HG02981 (cell line): ENCODE data around the gene SLC35G2.
"Not testable (repeated sequence)": the region's sequence is repeated elsewhere in the genome, so short reads cannot be mapped to it uniquely, and the experiment has no call there.

Experiments used
- ATAC-seq: cut with Tn5 transposase; IDR thresholded peaks from one replicate; pipeline ENCODE4 v1.9.1; 2021; ENCODE audit warnings: mild to moderate bottlenecking, moderate library complexity; ENCODE audit not compliant: unreplicated experiment

Gene SLC35G2

GRCh38 chr3:136835089-136835812, 16.3 kb downstream of the SLC35G2 start:
- ATAC-seq = no peak

- ATAC-seq = no peak
Measured at GRCh38 chr3:136835813-136836510, 17.0 kb downstream of the SLC35G2 start.

- no peak for ATAC-seq
Measured at GRCh38 chr3:136836511-136837156, 17.7 kb downstream of the SLC35G2 start.

GRCh38 chr3:136838641-136839555, 20.0 kb downstream of the SLC35G2 start:
- no peak for ATAC-seq

GRCh38 chr3:136839556-136839931, 20.6 kb downstream of the SLC35G2 start:
- no peak for ATAC-seq

GRCh38 chr3:136840252-136840651, 21.3 kb downstream of the SLC35G2 start:
- ATAC-seq = no peak

GRCh38 chr3:136842294-136842693, 23.4 kb downstream of the SLC35G2 start:
- ATAC-seq = no peak

- no peak for ATAC-seq
Measured at GRCh38 chr3:136844724-136845123, 25.8 kb downstream of the SLC35G2 start.

- no peak for ATAC-seq
Measured at GRCh38 chr3:136852180-136852579, 33.3 kb downstream of the SLC35G2 start.

GRCh38 chr3:136856665-136857064, 37.7 kb downstream of the SLC35G2 start:
- no peak for ATAC-seq

- ATAC-seq = no peak
Measured at GRCh38 chr3:136858381-136858780, 39.5 kb downstream of the SLC35G2 start.

GRCh38 chr3:136860541-136860940, 41.6 kb downstream of the SLC35G2 start:
- ATAC-seq = no peak

GRCh38 chr3:136861890-136862616, 43.1 kb downstream of the SLC35G2 start, which contains the start of gene NCK1:
NCK1 (plus strand) TSS chr3:136862208; CDS start chr3:136928002, 65,794 bp downstream.
- ATAC-seq = peak; percentile 96

GRCh38 chr3:136862617-136863322, 43.8 kb downstream of the SLC35G2 start:
- ATAC-seq = peak; percentile 14

GRCh38 chr3:136869282-136869681, 50.4 kb downstream of the SLC35G2 start:
- ATAC-seq = no peak

- ATAC-seq = not testable (repeated sequence)
Measured at GRCh38 chr3:136872258-136872657, 53.3 kb downstream of the SLC35G2 start.

GRCh38 chr3:136879510-136879909, 60.6 kb downstream of the SLC35G2 start:
- not testable (repeated sequence) for ATAC-seq

- ATAC-seq = peak; percentile 34
Measured at GRCh38 chr3:136882571-136882970, 63.6 kb downstream of the SLC35G2 start.

GRCh38 chr3:136883967-136884720, 65.2 kb downstream of the SLC35G2 start:
- no peak for ATAC-seq
